ENCODE data around the gene ZIC4. TPM values are rescaled to one million over a fixed set of nuclear protein-coding genes. Genes with fewer than 3 reads are reported as not detected.

ZIC4 gene
- total RNA-seq, 4 donors from 2014 or later: not detected

- no peaks in the 10 kb centered on the region for H3K9me3 ChIP-seq
- WGBS: 15% methylated on average over 30 of the region's 33 CpGs
- TF ChIP-seq EP300 (IDR thresholded peaks at IDR 0.05) (no peak), POLR2AphosphoS5 (IDR thresholded peaks at IDR 0.05) (no peak), POLR2A (IDR thresholded peaks at IDR 0.05) (no peak), CTCF (IDR thresholded peaks at IDR 0.05) (no peak)
- DNase-seq (ENCODE audit: low spot score in 2 of 2): no peak
- H3K27me3 ChIP-seq: peaks cover 88% of the 10 kb centered on the region
- no peaks in the 10 kb centered on the region for H3K36me3 ChIP-seq
- peaks cover 21% of the 10 kb centered on the region for H3K4me1 ChIP-seq
- no peak overlapping the region for H3K4me3 ChIP-seq
- H3K27ac ChIP-seq: no peak overlapping the region
Measured at GRCh38 chr3:147423798-147424580, 17.6 kb upstream of the ZIC4 start.

- no peak for TF ChIP-seq EP300 (IDR thresholded peaks at IDR 0.05)
- no peak for TF ChIP-seq POLR2AphosphoS5 (IDR thresholded peaks at IDR 0.05)
- Histone ChIP-seq H3K9me3 (no peaks in the 10 kb centered on the region), H3K4me1 (peaks cover 25% of the 10 kb centered on the region), H3K27ac (no peak overlapping the region), H3K4me3 (no peak overlapping the region), H3K27me3 (peaks cover 93% of the 10 kb centered on the region), H3K36me3 (no peaks in the 10 kb centered on the region)
- no peak for DNase-seq (ENCODE audit: low spot score in 2 of 2)
- WGBS: 2% methylated on average over 3 of the region's 3 CpGs
Measured at GRCh38 chr3:147423537-147423797, 17.1 kb upstream of the ZIC4 start.

- 17% methylated on average over 34 of the region's 36 CpGs for WGBS
- Histone ChIP-seq H3K4me1 (peaks cover 25% of the 10 kb centered on the region), H3K4me3 (no peak overlapping the region), H3K9me3 (no peaks in the 10 kb centered on the region), H3K27me3 (peaks cover 98% of the 10 kb centered on the region), H3K27ac (no peak overlapping the region), H3K36me3 (no peaks in the 10 kb centered on the region)
- no peak for TF ChIP-seq POLR2A (IDR thresholded peaks at IDR 0.05)
- TF ChIP-seq POLR2AphosphoS5 (IDR thresholded peaks at IDR 0.05): no peak
- TF ChIP-seq CTCF (IDR thresholded peaks at IDR 0.05): no peak
- TF ChIP-seq EP300 (IDR thresholded peaks at IDR 0.05): no peak
- DNase-seq (ENCODE audit: low spot score in 2 of 2): no peak
Measured at GRCh38 chr3:147422601-147423536, 16.5 kb upstream of the ZIC4 start.

GRCh38 chr3:147422196-147422595 lies 15.9 kb upstream of the ZIC4 start:
- H3K9me3 ChIP-seq: no peaks in the 10 kb centered on the region
- TF ChIP-seq EP300 (IDR thresholded peaks at IDR 0.05): no peak
- no peak for TF ChIP-seq POLR2A (IDR thresholded peaks at IDR 0.05)
- TF ChIP-seq POLR2AphosphoS5 (IDR thresholded peaks at IDR 0.05): no peak
- DNase-seq (ENCODE audit: low spot score in 2 of 2): no peak
- no peak overlapping the region for H3K27ac ChIP-seq
- WGBS: 16% methylated on average over 15 of the region's 15 CpGs
- H3K27me3 ChIP-seq: peaks cover 98% of the 10 kb centered on the region
- H3K4me1 ChIP-seq: peaks cover 25% of the 10 kb centered on the region
- no peak overlapping the region for H3K4me3 ChIP-seq
- H3K36me3 ChIP-seq: no peaks in the 10 kb centered on the region

- no peak overlapping the region for H3K27ac ChIP-seq
- no peak overlapping the region for H3K4me3 ChIP-seq
- DNase-seq (ENCODE audit: low spot score in 2 of 2): no peak
- peaks cover 99% of the 10 kb centered on the region for H3K27me3 ChIP-seq
- TF ChIP-seq POLR2A (IDR thresholded peaks at IDR 0.05) (no peak), CTCF (IDR thresholded peaks at IDR 0.05) (no peak), EP300 (IDR thresholded peaks at IDR 0.05) (no peak), POLR2AphosphoS5 (IDR thresholded peaks at IDR 0.05) (no peak)
- 13% methylated on average over 41 of the region's 53 CpGs for WGBS
- H3K9me3 ChIP-seq: no peaks in the 10 kb centered on the region
- no peaks in the 10 kb centered on the region for H3K36me3 ChIP-seq
- H3K4me1 ChIP-seq: peaks cover 25% of the 10 kb centered on the region
Measured at GRCh38 chr3:147421184-147421912, 15.0 kb upstream of the ZIC4 start.
